Neural cell (in vitro differentiated cells): ENCODE measurements around the gene DFFA. TPM values are rescaled to one million over a fixed set of nuclear protein-coding genes. Genes with fewer than 3 reads are reported as not detected.

Experiments
- H2AFZ ChIP-seq: fragments of 200-600, 300-800 bp; sonication (generic), shearing (Covaris generic); 2 replicates; pipeline ENCODE4 v1.6.0; 2014; ENCODE audit warnings: low read depth, mild to moderate bottlenecking, antibody characterized with exemption, low read length, moderate library complexity
- H3F3A ChIP-seq: fragments of 200-600 bp; shearing (Covaris generic); 2 replicates; pipeline ENCODE4 v1.6.1; 2016; ENCODE audit warnings: mild to moderate bottlenecking, moderate library complexity, mixed read lengths, antibody characterized with exemption, low read length; ENCODE audit not compliant: insufficient read depth, poor library complexity, severe bottlenecking
- H3K27ac ChIP-seq: fragments of 200-600, 300-800 bp; sonication (generic), shearing (Covaris generic); 2 replicates; pipeline ENCODE4 v1.5.1; 2014; ENCODE audit warnings: mild to moderate bottlenecking, low read length, moderate library complexity
- H3K27me3 ChIP-seq: fragments of 300-800, 200-600 bp; sonication (generic), shearing (Covaris generic); 2 replicates; pipeline ENCODE4 v1.6.0; 2014; ENCODE audit warnings: mild to moderate bottlenecking, low read depth, low read length, moderate library complexity; ENCODE audit not compliant: insufficient read depth
- H3K36me3 ChIP-seq: fragments of 300-800, 200-600 bp; sonication (generic), shearing (Covaris generic); 2 replicates; pipeline ENCODE4 v1.5.1; 2014; ENCODE audit warnings: mild to moderate bottlenecking, antibody characterized with exemption, low read length, moderate library complexity; ENCODE audit not compliant: insufficient read depth
- H3K4me2 ChIP-seq: fragments of 300-800, 200-600 bp; sonication (generic), shearing (Covaris generic); 2 replicates; pipeline ENCODE4 v1.6.0; 2014; ENCODE audit warnings: mild to moderate bottlenecking, low read length
- H3K4me3 ChIP-seq: fragments of 300-800, 200-600 bp; sonication (generic), shearing (Covaris generic); 2 replicates; pipeline ENCODE4 v1.5.1; 2014; ENCODE audit warnings: mild to moderate bottlenecking, low read length, moderate library complexity
- H3K79me2 ChIP-seq: fragments of 200-600 bp; shearing (Covaris generic); replicated peaks from 2 replicates; pipeline ENCODE4 v1.6.0; 2014; ENCODE audit warnings: mild to moderate bottlenecking, low read length, moderate library complexity; ENCODE audit not compliant: insufficient read depth
- H3K9ac ChIP-seq: fragments of 300-800, 200-600 bp; sonication (generic), shearing (Covaris generic); 2 replicates; pipeline ENCODE4 v1.6.1; 2016; ENCODE audit warnings: mild to moderate bottlenecking, low read length, mixed read lengths
- H3K9me2 ChIP-seq: fragments of 200-600 bp; shearing (Covaris generic); 2 replicates; pipeline ENCODE4 v1.6.1; 2016; ENCODE audit warnings: mild to moderate bottlenecking, low read length, mixed read lengths; ENCODE audit not compliant: insufficient read depth
- H3K9me3 ChIP-seq: fragments of 200-600, 300-800 bp; sonication (generic), shearing (Covaris generic); 2 replicates; pipeline ENCODE4 v1.6.1; 2016; ENCODE audit warnings: mild to moderate bottlenecking, mixed run types, low read length, moderate library complexity, mixed read lengths
- H4K20me1 ChIP-seq: fragments of 200-600 bp; shearing (Covaris generic); 2 replicates; pipeline ENCODE4 v1.6.1; 2016; ENCODE audit warnings: mild to moderate bottlenecking, mixed run types; ENCODE audit not compliant: insufficient read depth
- CTCF ChIP-seq: fragments of 450-650 bp; IDR thresholded peaks from 2 replicates; pipeline ENCODE4 v1.5.1; 2014; ENCODE audit warnings: antibody characterized with exemption, mild to moderate bottlenecking, moderate library complexity; ENCODE audit not compliant: poor library complexity, severe bottlenecking
- EP300 ChIP-seq: fragments of 450-650 bp; conservative IDR thresholded peaks from 2 replicates; pipeline ENCODE4 v1.6.1; 2014; ENCODE audit warnings: antibody characterized with exemption, mild to moderate bottlenecking, moderate library complexity; ENCODE audit not compliant: poor library complexity, severe bottlenecking
- EZH2 ChIP-seq: fragments of 200-600, 300-800 bp; shearing (Covaris generic), sonication (generic); IDR thresholded peaks from 2 replicates; pipeline ENCODE4 v1.6.1; 2014; ENCODE audit warnings: antibody characterized with exemption, low read length, borderline replicate concordance, mild to moderate bottlenecking; ENCODE audit not compliant: insufficient read depth, poor library complexity, severe bottlenecking
- MXI1 ChIP-seq: fragments of 450-650 bp; conservative IDR thresholded peaks from 2 replicates; pipeline ENCODE4 v1.6.1; 2014; ENCODE audit warnings: antibody characterized with exemption, mild to moderate bottlenecking; ENCODE audit not compliant: poor library complexity, severe bottlenecking
- POLR2AphosphoS5 ChIP-seq: IDR thresholded peaks from 2 replicates; pipeline ENCODE4 v1.6.1; 2012
- RAD21 ChIP-seq: fragments of 450-650 bp; conservative IDR thresholded peaks from 2 replicates; pipeline ENCODE4 v1.6.1; 2014; ENCODE audit warnings: antibody characterized with exemption, mild to moderate bottlenecking, moderate library complexity
- SMC3 ChIP-seq: fragments of 450-650 bp; conservative IDR thresholded peaks from 2 replicates; pipeline ENCODE4 v1.6.1; 2014; ENCODE audit warnings: antibody characterized with exemption, mild to moderate bottlenecking, moderate library complexity; ENCODE audit not compliant: poor library complexity
- TAF1 ChIP-seq: IDR thresholded peaks from 2 replicates; pipeline ENCODE4 v1.6.1; 2012; ENCODE audit warnings: low read depth
- polyA plus RNA-seq: library from polyadenylated mRNA; depleted of rRNA; stranded (reverse); fragments of >200 nt; gene quantifications from 2 replicates; pipeline ENCODE4 v1.2.3, GENCODE V29; 2014
- TF ChIP-seq, protein P1 (sequence below): IDR thresholded peaks from 2 replicates; pipeline ENCODE4 v1.6.1; 2012; ENCODE audit warnings: borderline replicate concordance

DFFA gene
- polyA plus RNA-seq, 1 donor from 2014 or later: 32.7 TPM

- Histone ChIP-seq H3K9me3 (no peaks in the 10 kb centered on the region), H3K36me3 (no peaks in the 10 kb centered on the region), H4K20me1 (no peaks in the 10 kb centered on the region), H3K27me3 (no peaks in the 10 kb centered on the region), H3K9me2 (no peaks in the 10 kb centered on the region), H3K4me3 (peak overlapping the region; percentile 39), H2AFZ (no peak overlapping the region), H3K4me2 (no peak overlapping the region), H3K9ac (no peak overlapping the region), H3K79me2 (no peaks in the 10 kb centered on the region), H3K27ac (no peak overlapping the region), H3F3A (no peaks in the 10 kb centered on the region)
- TF ChIP-seq SMC3 (peak; percentile 10), CTCF (peak; percentile 43), TAF1 (no peak), RAD21 (peak; percentile 5)
Observed at GRCh38 chr1:10519016-10519417, 46.7 kb upstream of the DFFA start.

DNA sequence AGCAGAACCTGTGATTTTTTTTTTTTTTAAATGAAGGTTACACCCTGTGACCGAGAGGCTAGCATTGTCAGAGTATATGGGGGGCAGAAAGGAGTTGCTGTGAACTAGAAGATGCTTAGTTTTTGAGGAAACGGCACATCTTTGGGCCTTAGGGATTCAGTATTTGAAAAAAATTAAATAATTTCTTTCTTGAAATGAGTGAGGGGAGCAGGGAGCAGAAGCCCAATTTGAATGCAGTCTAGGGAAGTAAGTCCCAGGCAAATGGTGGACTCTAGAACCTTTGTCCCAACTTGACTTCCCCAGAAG is 45.3 kb upstream of the DFFA start:
- no peak overlapping the region for H2AFZ ChIP-seq
- H3K36me3 ChIP-seq: no peaks in the 10 kb centered on the region
- H4K20me1 ChIP-seq: no peaks in the 10 kb centered on the region
- no peak overlapping the region for H3K27ac ChIP-seq
- H3K79me2 ChIP-seq: no peaks in the 10 kb centered on the region
- H3K9ac ChIP-seq: no peak overlapping the region
- peaks cover 5% of the 10 kb centered on the region for H3F3A ChIP-seq
- H3K9me3 ChIP-seq: no peaks in the 10 kb centered on the region
- no peak overlapping the region for H3K4me2 ChIP-seq
- TF ChIP-seq, protein P1, sequence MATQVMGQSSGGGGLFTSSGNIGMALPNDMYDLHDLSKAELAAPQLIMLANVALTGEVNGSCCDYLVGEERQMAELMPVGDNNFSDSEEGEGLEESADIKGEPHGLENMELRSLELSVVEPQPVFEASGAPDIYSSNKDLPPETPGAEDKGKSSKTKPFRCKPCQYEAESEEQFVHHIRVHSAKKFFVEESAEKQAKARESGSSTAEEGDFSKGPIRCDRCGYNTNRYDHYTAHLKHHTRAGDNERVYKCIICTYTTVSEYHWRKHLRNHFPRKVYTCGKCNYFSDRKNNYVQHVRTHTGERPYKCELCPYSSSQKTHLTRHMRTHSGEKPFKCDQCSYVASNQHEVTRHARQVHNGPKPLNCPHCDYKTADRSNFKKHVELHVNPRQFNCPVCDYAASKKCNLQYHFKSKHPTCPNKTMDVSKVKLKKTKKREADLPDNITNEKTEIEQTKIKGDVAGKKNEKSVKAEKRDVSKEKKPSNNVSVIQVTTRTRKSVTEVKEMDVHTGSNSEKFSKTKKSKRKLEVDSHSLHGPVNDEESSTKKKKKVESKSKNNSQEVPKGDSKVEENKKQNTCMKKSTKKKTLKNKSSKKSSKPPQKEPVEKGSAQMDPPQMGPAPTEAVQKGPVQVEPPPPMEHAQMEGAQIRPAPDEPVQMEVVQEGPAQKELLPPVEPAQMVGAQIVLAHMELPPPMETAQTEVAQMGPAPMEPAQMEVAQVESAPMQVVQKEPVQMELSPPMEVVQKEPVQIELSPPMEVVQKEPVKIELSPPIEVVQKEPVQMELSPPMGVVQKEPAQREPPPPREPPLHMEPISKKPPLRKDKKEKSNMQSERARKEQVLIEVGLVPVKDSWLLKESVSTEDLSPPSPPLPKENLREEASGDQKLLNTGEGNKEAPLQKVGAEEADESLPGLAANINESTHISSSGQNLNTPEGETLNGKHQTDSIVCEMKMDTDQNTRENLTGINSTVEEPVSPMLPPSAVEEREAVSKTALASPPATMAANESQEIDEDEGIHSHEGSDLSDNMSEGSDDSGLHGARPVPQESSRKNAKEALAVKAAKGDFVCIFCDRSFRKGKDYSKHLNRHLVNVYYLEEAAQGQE: no peak
- no peak for TF ChIP-seq CTCF
- no peak for TF ChIP-seq SMC3
- no peak for TF ChIP-seq RAD21
- TF ChIP-seq POLR2AphosphoS5: no peak
- no peak for TF ChIP-seq EZH2
- no peak for TF ChIP-seq TAF1
- TF ChIP-seq EP300: no peak
- no peak for TF ChIP-seq MXI1
- no peaks in the 10 kb centered on the region for H3K9me2 ChIP-seq
- H3K4me3 ChIP-seq: no peak overlapping the region
- no peaks in the 10 kb centered on the region for H3K27me3 ChIP-seq
